Astrocyte (in vitro differentiated cells and primary cell): ENCODE data around the gene CNN3. TPM values are rescaled to one million over a fixed set of nuclear protein-coding genes. Genes with fewer than 3 reads are reported as not detected.

Experiments
- DNase-seq: peaks from one replicate; pipeline ENCODE4 v3.0.0-alpha.2; 2010; ENCODE audit warnings: low read depth
- FAIRE-seq: peaks from 2 replicates; lab custom pipeline; 2011; peaks lifted over from hg19 to GRCh38; lab: Jason Lieb, UNC
- H2AFZ ChIP-seq: 2 replicates; pipeline ENCODE4 v1.6.0; 2012; ENCODE audit warnings: low read depth, low read length, inconsistent platforms
- H3K27ac ChIP-seq: 2 replicates; pipeline ENCODE4 v1.5.1; 2011; ENCODE audit warnings: low read depth, low read length, inconsistent platforms
- H3K27me3 ChIP-seq: 2 replicates; pipeline ENCODE4 v1.6.0; 2011; ENCODE audit warnings: low read length, inconsistent platforms; ENCODE audit not compliant: insufficient read depth
- H3K36me3 ChIP-seq: 2 replicates; pipeline ENCODE4 v1.5.1; 2011; ENCODE audit warnings: low read length, inconsistent platforms; ENCODE audit not compliant: insufficient read depth
- H3K4me1 ChIP-seq: 2 replicates; pipeline ENCODE4 v1.5.1; 2011; ENCODE audit warnings: low read length, inconsistent platforms; ENCODE audit not compliant: insufficient read depth
- H3K4me2 ChIP-seq: 2 replicates; pipeline ENCODE4 v1.6.0; 2012; ENCODE audit warnings: low read length, inconsistent platforms
- H3K4me3 ChIP-seq: 2 replicates; pipeline ENCODE4 v1.5.1; 2011; ENCODE audit warnings: low read depth, mild to moderate bottlenecking, low read length, inconsistent platforms; ENCODE audit not compliant: insufficient read depth
- H3K79me2 ChIP-seq: 2 replicates; pipeline ENCODE4 v1.6.0; 2012; ENCODE audit warnings: mild to moderate bottlenecking, low read length, inconsistent platforms; ENCODE audit not compliant: insufficient read depth
- H3K9ac ChIP-seq: 2 replicates; pipeline ENCODE4 v1.6.0; 2012; ENCODE audit warnings: mild to moderate bottlenecking, low read length, inconsistent platforms
- H3K9me3 ChIP-seq: 2 replicates; pipeline ENCODE4 v1.5.1; 2012; ENCODE audit warnings: low read depth, mild to moderate bottlenecking, low read length, inconsistent platforms; ENCODE audit not compliant: insufficient read depth
- H4K20me1 ChIP-seq: 2 replicates; pipeline ENCODE4 v1.6.0; 2012; ENCODE audit warnings: low read length, inconsistent platforms; ENCODE audit not compliant: insufficient read depth
- H3K27ac Mint-ChIP-seq: one replicate; pipeline ENCODE4 v1.8.0; 2021; ENCODE audit warnings: mild to moderate bottlenecking, mixed read lengths; ENCODE audit not compliant: unreplicated experiment
- H3K27me3 Mint-ChIP-seq: one replicate; pipeline ENCODE4 v1.8.0; 2021; ENCODE audit warnings: low read depth, mixed read lengths; ENCODE audit not compliant: unreplicated experiment
- H3K36me3 Mint-ChIP-seq: one replicate; pipeline ENCODE4 v1.8.0; 2021; ENCODE audit warnings: low read depth, mixed read lengths; ENCODE audit not compliant: unreplicated experiment
- H3K4me1 Mint-ChIP-seq: one replicate; pipeline ENCODE4 v1.8.0; 2021; ENCODE audit warnings: low read depth, mixed read lengths; ENCODE audit not compliant: unreplicated experiment
- H3K4me3 Mint-ChIP-seq: one replicate; pipeline ENCODE4 v1.8.0; 2021; ENCODE audit warnings: mild to moderate bottlenecking, moderate library complexity, mixed read lengths; ENCODE audit not compliant: unreplicated experiment
- H3K9me3 Mint-ChIP-seq: one replicate; pipeline ENCODE4 v1.8.0; 2021; ENCODE audit warnings: mild to moderate bottlenecking, mixed read lengths; ENCODE audit not compliant: unreplicated experiment
- EZH2 ChIP-seq: IDR thresholded peaks from 2 replicates; pipeline ENCODE4 v1.6.1; 2012; ENCODE audit warnings: mild to moderate bottlenecking, low read length, inconsistent platforms; ENCODE audit not compliant: insufficient read depth
- total RNA-seq: library from RNA; stranded (reverse); gene quantifications from 2 replicates; pipeline ENCODE4 v1.2.1, GENCODE V29; 2021
- TF ChIP-seq, protein P1 (sequence below): IDR thresholded peaks from 2 replicates; pipeline ENCODE4 v1.5.1; 2011; ENCODE audit warnings: low read depth, mild to moderate bottlenecking, inconsistent platforms, low read length, moderate library complexity; ENCODE audit not compliant: insufficient read depth

CNN3 gene
- total RNA-seq, 1 donor from 2014 or later: 515 TPM

DNA sequence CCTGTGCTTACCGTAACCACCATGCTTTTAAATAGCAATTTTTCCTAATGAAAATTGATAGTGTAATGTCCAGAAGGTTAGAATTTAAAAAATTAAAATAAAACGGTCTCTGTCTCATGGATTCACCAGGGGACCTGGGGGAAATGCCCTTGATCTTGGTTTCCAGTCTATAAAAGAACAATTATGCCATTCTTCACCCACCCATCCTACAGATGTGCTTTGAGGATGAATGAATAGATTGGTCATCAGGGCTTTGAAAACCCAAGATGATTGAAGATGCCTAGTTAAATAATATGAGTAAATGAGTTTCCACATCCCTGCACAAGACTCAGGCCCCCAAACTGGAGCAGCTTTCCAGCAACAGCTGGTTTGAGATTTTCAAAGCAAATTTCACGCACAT is 38.7 kb downstream of the CNN3 start:
- Histone ChIP-seq H3K27me3 (no peaks in the 10 kb centered on the region), H3K9ac (no peak overlapping the region), H2AFZ (no peak overlapping the region), H3K79me2 (no peaks in the 10 kb centered on the region), H3K4me2 (no peak overlapping the region), H3K9me3 (no peaks in the 10 kb centered on the region), H3K4me3 (no peak overlapping the region), H3K27ac (no peak overlapping the region), H4K20me1 (peaks cover 8% of the 10 kb centered on the region), H3K36me3 (peaks cover 12% of the 10 kb centered on the region), H3K4me1 (peaks cover 11% of the 10 kb centered on the region)
- H3K27me3 Mint-ChIP-seq: no peaks in the 10 kb centered on the region
- FAIRE-seq (no peak), DNase-seq (no peak)
- H3K4me1 Mint-ChIP-seq: peaks cover 9% of the 10 kb centered on the region
- H3K36me3 Mint-ChIP-seq: peaks cover 12% of the 10 kb centered on the region
- no peak for TF ChIP-seq EZH2
- TF ChIP-seq, protein P1, sequence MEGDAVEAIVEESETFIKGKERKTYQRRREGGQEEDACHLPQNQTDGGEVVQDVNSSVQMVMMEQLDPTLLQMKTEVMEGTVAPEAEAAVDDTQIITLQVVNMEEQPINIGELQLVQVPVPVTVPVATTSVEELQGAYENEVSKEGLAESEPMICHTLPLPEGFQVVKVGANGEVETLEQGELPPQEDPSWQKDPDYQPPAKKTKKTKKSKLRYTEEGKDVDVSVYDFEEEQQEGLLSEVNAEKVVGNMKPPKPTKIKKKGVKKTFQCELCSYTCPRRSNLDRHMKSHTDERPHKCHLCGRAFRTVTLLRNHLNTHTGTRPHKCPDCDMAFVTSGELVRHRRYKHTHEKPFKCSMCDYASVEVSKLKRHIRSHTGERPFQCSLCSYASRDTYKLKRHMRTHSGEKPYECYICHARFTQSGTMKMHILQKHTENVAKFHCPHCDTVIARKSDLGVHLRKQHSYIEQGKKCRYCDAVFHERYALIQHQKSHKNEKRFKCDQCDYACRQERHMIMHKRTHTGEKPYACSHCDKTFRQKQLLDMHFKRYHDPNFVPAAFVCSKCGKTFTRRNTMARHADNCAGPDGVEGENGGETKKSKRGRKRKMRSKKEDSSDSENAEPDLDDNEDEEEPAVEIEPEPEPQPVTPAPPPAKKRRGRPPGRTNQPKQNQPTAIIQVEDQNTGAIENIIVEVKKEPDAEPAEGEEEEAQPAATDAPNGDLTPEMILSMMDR: no peak
- no peak overlapping the region for H3K4me3 Mint-ChIP-seq
- H3K27ac Mint-ChIP-seq: no peak overlapping the region
- H3K9me3 Mint-ChIP-seq: no peaks in the 10 kb centered on the region

DNA sequence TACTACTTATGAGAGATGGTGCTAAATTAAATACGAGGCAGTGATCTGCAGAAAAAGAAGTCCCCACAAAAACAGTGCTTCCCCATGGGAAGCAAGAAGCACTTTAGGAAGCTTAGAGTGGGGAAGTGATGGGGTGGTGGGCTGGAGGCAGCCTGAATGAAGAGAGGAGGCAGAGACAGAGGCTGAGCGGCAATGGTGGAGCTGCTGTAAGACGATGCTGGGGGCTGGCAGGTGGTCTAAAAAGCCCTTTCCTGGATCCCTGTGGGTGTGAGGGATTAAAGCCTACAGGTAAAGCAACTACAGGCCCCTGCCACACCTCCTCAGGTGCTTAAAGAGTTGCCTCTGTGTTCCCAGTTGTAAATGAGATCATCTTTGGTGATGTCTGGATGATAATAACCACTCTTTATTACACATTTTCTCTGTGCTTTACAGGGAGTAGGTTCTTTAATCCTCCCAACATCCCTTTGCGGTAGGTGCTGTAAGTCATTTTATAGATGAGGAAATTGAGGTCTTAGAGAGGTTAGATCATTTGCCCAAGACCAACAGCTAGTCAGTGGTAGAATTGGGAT is 39.2 kb downstream of the CNN3 start:
- H3K27me3 Mint-ChIP-seq: no peaks in the 10 kb centered on the region
- TF ChIP-seq EZH2: no peak
- TF ChIP-seq, protein P1: no peak
- Histone ChIP-seq H3K4me1 (peaks cover 11% of the 10 kb centered on the region), H3K79me2 (no peaks in the 10 kb centered on the region), H2AFZ (no peak overlapping the region), H4K20me1 (peaks cover 4% of the 10 kb centered on the region), H3K9ac (no peak overlapping the region), H3K4me3 (no peak overlapping the region), H3K27ac (no peak overlapping the region), H3K36me3 (peaks cover 8% of the 10 kb centered on the region), H3K27me3 (no peaks in the 10 kb centered on the region), H3K4me2 (no peak overlapping the region), H3K9me3 (no peaks in the 10 kb centered on the region)
- DNase-seq (no peak), FAIRE-seq (no peak)
- H3K4me3 Mint-ChIP-seq: no peak overlapping the region
- H3K9me3 Mint-ChIP-seq: no peaks in the 10 kb centered on the region
- peaks cover 10% of the 10 kb centered on the region for H3K36me3 Mint-ChIP-seq
- H3K27ac Mint-ChIP-seq: peak overlapping the region; percentile 41
- peaks cover 9% of the 10 kb centered on the region for H3K4me1 Mint-ChIP-seq

DNA sequence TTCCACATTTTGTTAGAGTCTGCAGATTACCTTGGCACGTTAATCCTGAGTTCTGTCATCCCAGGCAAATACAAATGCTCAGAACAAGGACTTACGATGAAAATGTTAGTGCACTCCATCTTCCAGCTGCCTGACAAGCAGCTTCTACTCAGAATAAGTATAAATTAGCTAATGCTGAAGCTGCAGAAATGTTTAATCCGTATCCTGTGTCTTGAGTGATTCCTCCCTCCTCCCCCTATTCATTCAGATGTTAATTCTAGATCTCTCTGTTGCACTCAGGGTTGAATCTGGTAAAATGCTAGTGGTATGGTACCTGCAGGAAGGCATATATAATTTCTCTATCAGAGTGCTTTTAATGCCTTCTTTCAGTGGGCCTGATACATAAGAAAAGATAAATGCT is 39.8 kb downstream of the CNN3 start:
- Histone ChIP-seq H3K9me3 (no peaks in the 10 kb centered on the region), H3K4me1 (peaks cover 11% of the 10 kb centered on the region), H3K27ac (no peak overlapping the region), H4K20me1 (no peaks in the 10 kb centered on the region), H3K4me2 (no peak overlapping the region), H3K4me3 (no peak overlapping the region), H3K9ac (no peak overlapping the region), H3K79me2 (no peaks in the 10 kb centered on the region), H3K36me3 (peaks cover 2% of the 10 kb centered on the region), H2AFZ (no peak overlapping the region), H3K27me3 (no peaks in the 10 kb centered on the region)
- peaks cover 10% of the 10 kb centered on the region for H3K36me3 Mint-ChIP-seq
- peaks cover 9% of the 10 kb centered on the region for H3K4me1 Mint-ChIP-seq
- H3K27ac Mint-ChIP-seq: no peak overlapping the region
- H3K27me3 Mint-ChIP-seq: no peaks in the 10 kb centered on the region
- no peaks in the 10 kb centered on the region for H3K9me3 Mint-ChIP-seq
- H3K4me3 Mint-ChIP-seq: no peak overlapping the region
- no peak for DNase-seq
- TF ChIP-seq EZH2: no peak
- TF ChIP-seq, protein P1: no peak
- FAIRE-seq: no peak
